Measurements from ENCODE around the gene FTSJ3. TPM values are rescaled to one million over a fixed set of nuclear protein-coding genes. Genes with fewer than 3 reads are reported as not detected.
"Not testable (repeated sequence)": the region's sequence is repeated elsewhere in the genome, so short reads cannot be mapped to it uniquely, and the experiment has no call there.

Gene FTSJ3
- polyA plus RNA-seq, 6 donors from 2014 or later, result 3.8 to 35.5 (median 22.2) TPM

DNA sequence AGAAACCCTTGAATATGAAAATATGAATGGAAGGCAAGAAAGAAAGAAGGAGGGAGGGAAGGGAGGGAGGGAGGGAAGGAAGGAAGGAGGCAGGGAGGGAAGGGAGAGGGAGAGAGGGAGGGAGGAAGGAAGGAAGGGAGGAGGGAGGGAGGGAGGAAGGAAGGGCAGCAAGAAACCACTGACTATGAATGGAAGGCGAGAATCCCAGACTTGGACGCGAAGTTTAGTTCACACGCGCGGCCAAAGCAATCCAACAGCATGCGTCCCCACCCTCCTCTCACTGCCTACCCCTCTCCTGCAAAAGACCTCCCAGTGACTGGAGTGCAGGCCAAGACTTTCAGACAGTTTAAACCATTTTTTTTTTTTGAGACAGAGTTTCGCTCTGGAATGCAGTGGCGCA lies 22.9 kb upstream of the FTSJ3 start:
- Mint-ChIP-seq H3K27me3 (no peaks in the 10 kb centered on the region), H3K36me3 (no peaks in the 10 kb centered on the region), H3K27ac (no peak overlapping the region), H3K9me3 (peaks cover 0 to 12% (median 3%) of the 10 kb centered on the region in 7 donors), H3K4me1 (peaks cover 11 to 20% (median 20%) of the 10 kb centered on the region in 3 donors), H3K4me3 (no peak overlapping the region)
- ATAC-seq (ENCODE audit: low read depth in 2 of 2), result no peak
- DNase-seq, result no peak

DNA sequence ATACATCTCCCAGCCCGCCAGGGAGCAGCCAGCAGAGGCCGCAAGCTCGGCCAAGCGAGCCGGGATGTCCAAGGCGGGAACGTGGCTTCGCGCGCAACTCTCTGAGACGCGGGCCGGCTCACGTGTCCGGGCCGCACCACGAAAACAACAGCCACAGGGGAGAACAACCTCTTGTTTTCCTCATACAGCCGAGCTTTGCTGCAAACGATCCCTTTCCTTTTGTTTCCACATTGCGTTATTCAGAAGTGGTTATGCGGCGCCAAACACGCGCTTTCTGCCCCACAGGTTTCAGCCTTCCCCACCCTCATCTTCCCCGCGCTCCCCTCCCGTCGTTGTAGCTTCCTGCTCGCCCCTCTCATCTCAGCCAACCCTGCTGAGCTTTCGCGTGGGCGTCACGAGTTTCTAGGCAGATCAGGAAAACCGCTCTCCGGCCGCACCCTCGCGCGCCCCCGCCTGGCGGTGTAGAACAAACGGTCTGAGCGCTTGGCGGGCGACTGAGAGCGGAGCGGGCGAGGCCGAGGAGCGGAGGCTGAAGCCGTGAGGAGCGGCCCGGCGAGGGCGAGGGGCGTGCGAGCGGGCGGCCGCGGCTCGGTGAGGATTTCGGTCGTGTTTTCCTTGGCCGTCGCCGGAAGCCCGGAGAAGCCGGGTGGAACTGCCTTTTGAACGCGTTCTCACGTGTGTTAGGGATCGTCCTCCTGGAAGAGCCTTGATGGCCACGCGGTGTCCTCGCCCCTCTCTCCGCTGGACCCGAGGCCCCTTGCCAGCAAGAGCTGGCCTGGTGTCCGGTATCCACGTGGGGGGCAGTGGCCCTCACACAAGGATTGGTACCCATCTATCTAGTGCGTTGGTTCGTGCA lies 21.6 kb upstream of the FTSJ3 start:
- Mint-ChIP-seq H3K27ac (peak overlapping the region; percentile 84 to 99 (median 96)), H3K9me3 (peaks cover 0 to 12% (median 3%) of the 10 kb centered on the region in 7 donors), H3K36me3 (no peaks in the 10 kb centered on the region), H3K4me1 (peaks cover 14 to 25% (median 25%) of the 10 kb centered on the region in 3 donors), H3K27me3 (no peaks in the 10 kb centered on the region), H3K4me3 (peak overlapping the region; percentile 74 to 93 (median 88))
- DNase-seq (peak; percentile 93), ATAC-seq (ENCODE audit: low read depth in 2 of 2) (peak; percentile 93 to 94)

DNA sequence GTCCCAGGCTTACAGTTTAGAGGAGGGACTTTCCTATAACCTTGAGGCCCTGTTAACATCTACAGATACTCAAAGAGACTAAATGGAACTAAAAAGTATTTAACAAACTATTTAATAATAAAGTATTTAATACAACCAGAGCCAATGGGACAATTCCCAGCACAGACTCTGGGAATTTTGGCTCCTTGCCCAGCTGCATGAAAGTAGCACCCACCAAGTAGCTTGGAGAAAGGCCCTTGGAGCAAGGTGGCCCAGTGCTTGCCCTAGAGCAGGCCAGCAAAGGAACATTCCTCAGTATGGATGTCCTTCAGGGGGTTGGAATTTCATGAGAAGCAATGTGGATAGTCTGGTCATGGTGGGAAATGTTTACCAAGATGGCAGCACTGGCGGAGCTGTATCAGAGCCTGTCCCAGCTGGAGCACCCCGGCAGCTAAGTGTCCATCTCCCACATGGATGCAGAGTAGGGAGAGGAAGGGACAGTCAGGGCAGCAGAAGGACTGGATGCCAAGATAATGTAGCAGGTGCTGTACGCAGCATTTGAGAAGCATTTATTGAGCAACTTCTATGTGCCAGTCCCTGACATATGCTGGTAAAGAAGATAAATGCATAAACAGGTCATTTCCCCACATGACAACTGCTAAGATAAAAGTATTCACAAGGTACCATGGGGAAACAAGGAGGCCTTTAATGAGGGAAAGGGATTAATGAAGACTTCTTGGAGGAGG lies 20.2 kb upstream of the FTSJ3 start:
- Mint-ChIP-seq H3K27ac (peak overlapping the region in 5 of 6 donors; percentile 56 to 96 (median 86)), H3K9me3 (peaks cover 0 to 12% (median 3%) of the 10 kb centered on the region in 7 donors), H3K4me1 (peaks cover 22 to 35% (median 31%) of the 10 kb centered on the region in 3 donors), H3K36me3 (no peaks in the 10 kb centered on the region), H3K4me3 (peak overlapping the region in 7 of 8 donors; percentile 3 to 93 (median 88)), H3K27me3 (no peaks in the 10 kb centered on the region)
- DNase-seq (no peak), ATAC-seq (ENCODE audit: low read depth in 2 of 2) (no peak)

DNA sequence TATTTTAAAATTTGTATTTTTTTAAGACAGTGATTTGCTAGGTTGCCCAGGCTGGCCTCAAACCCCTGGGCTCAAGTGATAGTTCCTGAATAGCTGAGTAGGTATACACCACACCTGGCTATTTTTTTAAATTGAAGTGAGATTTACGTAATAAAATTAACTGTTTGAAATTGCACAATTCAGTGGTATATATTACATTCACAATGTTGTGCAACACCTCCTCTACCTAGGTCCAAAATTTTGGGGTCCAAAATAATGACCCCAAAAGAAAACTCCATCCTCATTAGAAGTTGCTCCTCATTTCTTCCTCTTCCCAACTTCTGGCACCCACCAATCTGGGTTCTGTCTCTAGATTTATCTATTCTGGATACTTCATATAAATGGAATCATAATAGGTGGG lies 18.0 kb upstream of the FTSJ3 start:
- H3K4me1 Mint-ChIP-seq, result peaks cover 39 to 48% (median 46%) of the 10 kb centered on the region in 3 donors
- DNase-seq (no peak), ATAC-seq (ENCODE audit: low read depth in 2 of 2) (no peak)
- H3K27ac Mint-ChIP-seq, result peak overlapping the region in 2 of 6 donors; percentile 17 to 76
- H3K27me3 Mint-ChIP-seq, result no peaks in the 10 kb centered on the region
- no peaks in the 10 kb centered on the region for H3K36me3 Mint-ChIP-seq
- H3K4me3 Mint-ChIP-seq, result peak overlapping the region in 3 of 8 donors; percentile 49 to 75 (median 74)
- H3K9me3 Mint-ChIP-seq, result peaks cover 0 to 12% (median 3%) of the 10 kb centered on the region in 7 donors

DNA sequence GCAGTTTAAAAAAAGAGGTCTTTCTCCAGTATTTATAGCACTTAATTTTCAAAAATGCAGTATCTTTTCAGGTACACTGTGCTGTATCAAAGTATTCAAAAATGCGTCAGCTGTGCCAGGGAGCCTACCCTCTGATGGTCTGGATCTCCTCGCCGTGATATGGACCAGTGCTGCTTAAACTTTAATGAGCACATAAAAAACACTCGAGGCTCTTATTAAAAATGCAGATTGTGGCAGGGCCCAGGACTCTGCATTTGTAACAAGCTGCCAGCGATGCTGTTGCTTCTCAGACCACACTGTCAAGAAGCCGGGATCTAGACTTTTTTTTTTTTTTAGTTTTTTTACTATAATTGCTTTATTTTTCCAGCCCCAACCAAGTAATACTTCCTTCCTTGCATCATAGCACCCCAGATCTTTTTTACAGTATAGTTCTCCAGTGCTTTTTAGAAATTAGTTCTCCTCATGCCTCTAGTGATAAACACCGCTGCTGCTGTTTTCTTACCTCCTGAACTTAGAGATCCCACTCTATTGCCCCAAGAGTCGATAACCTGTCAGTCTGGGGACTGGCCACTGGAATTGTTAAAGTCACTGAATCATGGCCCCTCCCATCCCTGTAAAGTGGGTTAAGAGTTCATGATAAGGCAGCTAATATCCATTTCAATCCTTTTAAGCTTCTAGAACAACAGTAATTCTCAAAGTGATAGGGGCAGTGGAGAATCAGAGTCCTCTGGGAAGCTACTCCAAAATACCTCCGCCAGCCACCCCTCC lies 16.6 kb upstream of the FTSJ3 start:
- no peaks in the 10 kb centered on the region for H3K36me3 Mint-ChIP-seq
- peak overlapping the region; percentile 84 to 96 (median 92) for H3K4me3 Mint-ChIP-seq
- no peaks in the 10 kb centered on the region for H3K27me3 Mint-ChIP-seq
- DNase-seq (no peak), ATAC-seq (ENCODE audit: low read depth in 2 of 2) (no peak)
- peak overlapping the region; percentile 89 to 97 (median 96) for H3K27ac Mint-ChIP-seq
- H3K4me1 Mint-ChIP-seq, result peaks cover 43 to 51% (median 43%) of the 10 kb centered on the region in 3 donors
- H3K9me3 Mint-ChIP-seq, result peaks cover 0 to 11% (median 3%) of the 10 kb centered on the region in 7 donors

DNA sequence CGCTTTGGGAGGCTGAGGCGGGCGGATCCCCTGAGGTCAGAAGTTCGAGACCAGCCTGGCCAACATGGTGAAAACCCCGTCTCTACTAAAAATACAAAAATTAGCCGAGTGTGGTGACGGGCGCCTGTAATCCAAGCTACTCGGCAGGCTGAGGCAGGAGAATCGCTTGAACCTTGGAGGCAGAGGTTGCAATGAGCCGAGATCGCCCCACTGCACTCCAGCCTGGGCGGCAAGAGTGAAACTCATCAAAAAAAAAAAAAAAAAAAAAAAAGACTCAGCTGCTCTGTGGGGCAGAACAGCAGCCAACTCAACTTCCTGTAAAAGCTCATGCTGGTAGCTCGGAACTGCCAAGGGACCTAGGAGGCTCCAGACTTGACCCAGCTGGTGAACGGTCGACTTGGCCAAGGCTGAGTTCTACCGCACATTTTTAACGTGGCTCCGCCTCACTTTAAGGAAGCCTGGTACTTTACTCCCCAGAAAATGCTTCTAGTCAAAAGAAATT lies 16.0 kb upstream of the FTSJ3 start:
- not testable (repeated sequence) for H3K36me3 Mint-ChIP-seq, H3K9me3 Mint-ChIP-seq, H3K27me3 Mint-ChIP-seq
- Mint-ChIP-seq H3K4me1 (peaks cover 41 to 52% (median 43%) of the 10 kb centered on the region in 3 donors), H3K4me3 (peak overlapping the region; percentile 84 to 96 (median 92)), H3K27ac (peak overlapping the region; percentile 89 to 97 (median 96))
- peak; percentile 68 for DNase-seq
- peak; percentile 51 to 62 for ATAC-seq (ENCODE audit: low read depth in 2 of 2)

DNA sequence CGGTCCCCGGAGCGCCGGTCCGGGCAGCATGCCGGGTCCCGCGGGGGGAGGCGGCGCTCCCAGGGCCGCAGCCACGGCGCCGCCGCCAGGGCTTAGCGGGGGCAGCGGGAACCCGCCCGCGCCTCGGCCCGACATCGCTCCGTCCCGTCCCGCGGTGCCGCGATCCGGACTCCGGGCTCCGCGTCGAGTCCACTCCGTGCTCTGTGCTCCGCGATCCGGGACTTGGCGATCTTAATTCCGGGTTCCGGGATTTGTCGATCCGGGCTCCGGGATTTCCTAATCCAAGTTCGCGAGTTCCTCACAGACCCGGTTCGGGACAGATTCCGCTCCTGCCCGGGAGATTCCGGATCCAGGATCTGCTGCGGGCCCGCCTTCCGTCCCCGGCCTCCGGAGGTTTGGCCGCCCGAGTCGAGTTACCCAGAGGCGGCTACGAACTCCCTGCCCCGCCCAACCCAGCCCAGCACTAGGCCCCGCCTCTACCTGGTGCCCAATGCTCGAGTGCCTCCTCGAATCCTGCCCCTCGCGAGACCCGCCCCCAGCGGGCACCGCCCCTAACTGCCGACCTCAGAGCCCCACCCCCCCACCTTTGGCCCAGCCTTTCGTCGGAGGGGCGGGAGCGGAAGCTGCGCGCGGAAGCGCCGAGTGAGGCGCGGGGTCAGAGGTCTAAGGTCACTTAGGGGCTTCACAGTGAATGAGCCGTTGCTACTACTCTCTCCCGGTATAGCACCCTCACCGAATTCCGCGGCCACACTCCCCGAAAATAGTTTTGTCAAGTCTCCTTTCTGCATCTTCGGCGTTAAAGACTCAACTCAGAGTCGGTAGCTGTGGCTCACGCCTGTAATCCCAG lies 15.3 kb upstream of the FTSJ3 start, which contains the start of gene SMARCD2:
Gene SMARCD2 (minus strand): TSS at position 146 of the 847 bp plus-strand sequence. CDS start 11 bp downstream, at position 135.
- peak within 1 kb of the TSS; percentile 90 to 96 (median 93) for H3K4me3 Mint-ChIP-seq
- H3K27ac Mint-ChIP-seq, result peak within 1 kb of the TSS; percentile 89 to 97 (median 96)
- ATAC-seq (ENCODE audit: low read depth in 2 of 2), result peak; percentile 80 to 81
- H3K27me3 Mint-ChIP-seq, result no peaks in the 10 kb centered on the region
- peaks cover 42 to 52% (median 48%) of the 10 kb centered on the region in 3 donors for H3K4me1 Mint-ChIP-seq
- no peaks in the 10 kb centered on the region for H3K36me3 Mint-ChIP-seq
- peak; percentile 97 for DNase-seq
- H3K9me3 Mint-ChIP-seq, result peaks cover 0 to under 1% (median 0%) of the 10 kb centered on the region in 7 donors

DNA sequence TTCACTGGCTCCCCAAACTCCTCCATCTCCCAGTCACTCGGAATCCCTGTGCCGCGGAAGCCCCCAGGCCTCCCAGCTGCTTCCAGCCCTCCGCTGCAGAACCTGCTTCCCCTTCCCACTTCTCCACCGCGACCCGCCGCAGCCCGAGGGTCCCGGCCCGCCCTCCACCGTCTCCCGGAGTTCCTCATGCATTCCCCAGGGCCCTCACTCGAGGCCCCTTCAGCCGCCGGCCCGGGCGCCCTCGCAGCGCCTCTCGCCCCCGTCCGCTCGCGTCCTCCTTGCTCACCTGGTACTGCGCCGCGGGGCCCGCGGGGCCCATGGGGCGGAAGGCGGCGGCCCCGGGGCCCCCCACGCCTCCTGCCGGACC lies 14.7 kb upstream of the FTSJ3 start:
- H3K4me1 Mint-ChIP-seq, result peaks cover 44 to 51% (median 50%) of the 10 kb centered on the region in 3 donors
- ATAC-seq (ENCODE audit: low read depth in 2 of 2) (peak; percentile 14 to 18), DNase-seq (peak; percentile 19)
- no peaks in the 10 kb centered on the region for H3K9me3 Mint-ChIP-seq
- no peaks in the 10 kb centered on the region for H3K36me3 Mint-ChIP-seq
- H3K4me3 Mint-ChIP-seq, result peak overlapping the region; percentile 90 to 96 (median 93)
- no peaks in the 10 kb centered on the region for H3K27me3 Mint-ChIP-seq
- peak overlapping the region; percentile 49 to 92 (median 90) for H3K27ac Mint-ChIP-seq

DNA sequence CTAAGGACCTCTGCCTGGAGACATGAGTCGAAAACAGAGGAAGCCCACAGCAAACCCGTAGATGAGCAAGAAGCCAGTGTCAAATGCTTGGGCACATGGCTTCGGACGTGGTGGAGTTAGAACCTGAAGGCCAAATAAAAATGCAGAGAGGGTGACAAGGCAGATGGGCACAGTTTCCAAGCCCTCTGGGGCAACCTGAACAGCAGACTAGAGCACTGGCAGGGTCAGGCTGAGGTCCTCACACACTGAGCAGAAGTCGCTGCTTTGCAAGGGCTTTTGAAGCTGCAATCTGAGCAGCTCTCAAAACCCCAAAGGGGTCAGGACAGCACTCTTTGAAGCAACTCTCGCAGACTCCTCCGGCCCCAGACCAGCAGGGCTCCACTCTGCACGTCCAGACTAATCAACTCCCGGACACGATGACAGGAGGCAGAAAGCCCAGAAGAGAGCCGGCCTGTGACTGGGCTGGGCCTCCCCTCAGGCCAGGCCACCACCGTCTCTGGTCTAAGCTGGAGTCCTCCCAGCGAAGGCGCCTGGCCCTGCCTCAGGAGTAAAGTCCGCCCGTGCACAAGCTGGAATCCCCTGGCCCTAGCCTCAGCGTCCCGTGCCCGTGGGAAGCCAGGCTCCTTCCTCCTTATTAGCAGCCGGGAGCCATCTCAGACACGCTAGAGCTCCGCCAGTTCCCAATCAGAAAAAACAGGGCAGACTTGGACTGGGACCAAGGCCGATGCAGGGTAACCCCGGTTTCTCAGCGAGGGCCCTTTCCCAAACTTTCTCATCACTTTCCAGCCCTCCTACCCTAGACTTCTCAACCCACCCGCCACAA lies 14.1 kb upstream of the FTSJ3 start:
- H3K27me3 Mint-ChIP-seq, result no peaks in the 10 kb centered on the region
- H3K9me3 Mint-ChIP-seq, result no peaks in the 10 kb centered on the region
- H3K36me3 Mint-ChIP-seq, result no peaks in the 10 kb centered on the region
- DNase-seq (no peak), ATAC-seq (ENCODE audit: low read depth in 2 of 2) (no peak)
- H3K27ac Mint-ChIP-seq, result peak overlapping the region; percentile 49 to 92 (median 90)
- H3K4me3 Mint-ChIP-seq, result peak overlapping the region; percentile 90 to 96 (median 93)
- H3K4me1 Mint-ChIP-seq, result peaks cover 46 to 57% (median 53%) of the 10 kb centered on the region in 3 donors

DNA sequence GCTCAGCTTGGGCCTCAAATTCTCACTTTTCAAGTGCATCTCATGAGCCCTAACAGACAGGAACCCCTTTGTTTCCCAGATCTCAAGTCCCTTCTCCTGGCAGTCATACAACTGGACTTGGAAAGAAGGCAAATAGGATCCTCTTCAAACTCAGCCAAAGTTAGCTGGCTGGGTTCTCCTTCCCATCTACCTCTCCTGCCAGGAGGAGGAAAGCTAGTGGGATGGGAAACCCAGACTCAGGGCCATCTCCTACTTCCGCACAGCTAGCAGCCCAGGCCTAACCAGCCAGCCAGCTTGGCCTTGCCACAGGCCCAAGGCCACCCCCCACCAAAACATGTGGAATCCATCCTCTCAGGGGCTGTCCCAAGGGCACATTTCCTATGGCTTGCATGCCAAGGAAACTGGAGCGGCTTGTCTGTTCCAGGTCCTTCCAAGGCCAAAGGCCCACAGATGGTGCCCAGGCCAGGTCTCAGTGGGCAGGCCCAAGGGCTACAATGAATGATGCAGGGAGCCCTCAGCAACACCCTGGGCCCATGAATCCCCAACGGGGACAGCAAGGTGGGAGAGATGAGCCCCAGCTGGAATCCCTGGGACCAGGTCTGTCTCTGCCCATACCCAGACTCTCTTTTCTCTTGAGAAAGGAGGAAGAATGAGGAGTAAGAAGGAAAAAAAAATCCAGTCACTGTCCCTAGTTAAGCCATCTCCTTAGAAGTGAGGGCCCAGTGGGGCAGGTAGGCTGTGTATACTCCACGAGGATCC lies 13.3 kb upstream of the FTSJ3 start:
- DNase-seq (no peak), ATAC-seq (ENCODE audit: low read depth in 2 of 2) (no peak)
- Mint-ChIP-seq H3K36me3 (no peaks in the 10 kb centered on the region), H3K4me1 (peaks cover 45 to 60% (median 56%) of the 10 kb centered on the region in 3 donors), H3K27ac (peak overlapping the region in 5 of 6 donors; percentile 58 to 92 (median 89)), H3K4me3 (peak overlapping the region; percentile 90 to 96 (median 93)), H3K27me3 (no peaks in the 10 kb centered on the region), H3K9me3 (no peaks in the 10 kb centered on the region)
